ENCODE results near the gene MAML2. TPM values are rescaled to one million over a fixed set of nuclear protein-coding genes. Genes with fewer than 3 reads are reported as not detected.

MAML2 gene
- total and polyA plus RNA-seq, 2 of the 8 experiments (the other 6 are each of a cell fraction or from before 2014, with no cell fraction given) = 3.8 to 6.6 TPM

GRCh38 chr11:96230686-96231085 lies 112.3 kb downstream of the MAML2 start:
- H3K23ac ChIP-seq (ENCODE audit: insufficient read length) = no peak overlapping the region
- no peak overlapping the region for H2BK12ac ChIP-seq (ENCODE audit: low read depth, low read length)
- no peak overlapping the region for H3K27ac ChIP-seq (ENCODE audit: low read depth, low read length)
- no peak overlapping the region for H3K18ac ChIP-seq (ENCODE audit: extremely low read depth, low read length)
- H2BK20ac ChIP-seq (ENCODE audit: low read length) = no peak overlapping the region
- no peak overlapping the region for H3K9ac ChIP-seq (replicated peaks in 1 of 4; ENCODE audit: extremely low read depth in 1 of 4, low read depth in 3 of 4, low read length in 3 of 4)
- no peak overlapping the region for H3K14ac ChIP-seq (ENCODE audit: insufficient read length)
- no peaks in the 10 kb centered on the region for H4K20me1 ChIP-seq (replicated peaks in 1 of 2; ENCODE audit: control insufficient read depth in 1 of 2, insufficient read depth in 2 of 2, low read length in 2 of 2)
- no peak overlapping the region for H3K4me2 ChIP-seq (ENCODE audit: insufficient read depth in 1 of 2, low read depth in 2 of 2, low read length in 2 of 2)
- FAIRE-seq (no peak), DNase-seq (ENCODE audit: low read depth in 1 of 2, low spot score in 2 of 2) (no peak)
- H3K23me2 ChIP-seq (ENCODE audit: low read depth, low read length) = no peaks in the 10 kb centered on the region
- H3K4me3 ChIP-seq (ENCODE audit: extremely low read depth in 1 of 4, insufficient read depth in 2 of 4, low read depth in 3 of 4, low read length in 4 of 4) = no peak overlapping the region
- H2BK15ac ChIP-seq (ENCODE audit: low read length) = no peak overlapping the region
- H2AFZ ChIP-seq (ENCODE audit: low read length) = no peak overlapping the region
- no peak overlapping the region for H2AK5ac ChIP-seq (ENCODE audit: low read depth, low read length)
- no peak overlapping the region for H4K8ac ChIP-seq (ENCODE audit: extremely low read depth, insufficient read depth, low read length)
- no peak overlapping the region for H4K91ac ChIP-seq (replicated peaks; ENCODE audit: insufficient read length, low read length)
- no peak overlapping the region for H2BK5ac ChIP-seq (ENCODE audit: low read depth, low read length)
- 89% methylated on average over 5 of the region's 5 CpGs; no CpG with 5 or more reads in 1 of the 2 experiments for WGBS, 2 experiments (ENCODE audit: extremely low coverage in 1 of 2, insufficient coverage in 1 of 2, insufficient read length in 1 of 2, insufficient replicate concordance in 2 of 2, low coverage in 1 of 2, low lambda C conversion rate in 2 of 2, missing lambda C conversion rate in 1 of 2)
- POLR2A ChIA-PET (ENCODE audit: partially characterized antibody) = no interaction called here
- H3K4me1 ChIP-seq (replicated peaks in 1 of 4; ENCODE audit: control insufficient read depth in 3 of 4, insufficient read depth in 4 of 4, low read length in 3 of 4) = no peaks in the 10 kb centered on the region; a peak in 1 of 7 replicates
- CTCF ChIA-PET (ENCODE audit: partially characterized antibody) = interaction anchor here (0.8 to 2.2 kb wide), 3 partner anchors 13 to 176 kb away, joined by 4 to 10 read pairs (median 4); partner anchors contain the start of gene MAML2
- no peak overlapping the region for H3K4ac ChIP-seq (replicated peaks; ENCODE audit: insufficient read length, low read depth, low read length)
- no peaks in the 10 kb centered on the region for H3K9me3 ChIP-seq (ENCODE audit: insufficient read depth in 2 of 2, low read depth in 1 of 2, low read length in 1 of 2)
- H3K79me1 ChIP-seq (ENCODE audit: low read depth, low read length) = no peaks in the 10 kb centered on the region
- no peak overlapping the region for H2BK120ac ChIP-seq (replicated peaks; ENCODE audit: low read depth, low read length)
- H3K36me3 ChIP-seq (ENCODE audit: control insufficient read depth in 2 of 4, insufficient read depth in 4 of 4, low read length in 3 of 4) = no peaks in the 10 kb centered on the region
- no peaks in the 10 kb centered on the region for H3K27me3 ChIP-seq (replicated peaks in 1 of 4; ENCODE audit: control insufficient read depth in 3 of 4, extremely low read depth in 1 of 4, insufficient read depth in 3 of 4, low read length in 3 of 4)
- H3K79me2 ChIP-seq (ENCODE audit: control insufficient read depth in 1 of 2, insufficient read depth in 2 of 2, low read length in 2 of 2) = no peaks in the 10 kb centered on the region
- no peak overlapping the region for H3K56ac ChIP-seq (replicated peaks; ENCODE audit: insufficient read length, low read depth, low read length)
- H4K5ac ChIP-seq (ENCODE audit: insufficient read length, low read depth, low read length) = no peak overlapping the region
- no peak for TF ChIP-seq RXRA (IDR thresholded peaks at IDR 0.05; ENCODE audit: insufficient read depth, low read depth, low read length)
- no peak for TF ChIP-seq ZNF274 (IDR thresholded peaks at IDR 0.05; ENCODE audit: borderline replicate concordance, extremely low read depth, low read length)
- TF ChIP-seq CHD2 (IDR thresholded peaks at IDR 0.05; ENCODE audit: low read length) = no peak
- no peak for TF ChIP-seq MAX (IDR thresholded peaks at IDR 0.05)
- no peak for TF ChIP-seq KDM4A (IDR thresholded peaks at IDR 0.05; ENCODE audit: low read depth, low read length, severe bottlenecking)
- no peak for TF ChIP-seq ATF3 (IDR thresholded peaks at IDR 0.05; ENCODE audit: insufficient read depth, low read depth, low read length)
- TF ChIP-seq ATF2 (IDR thresholded peaks at IDR 0.05; ENCODE audit: low read length) = no peak
- TF ChIP-seq HDAC6 (IDR thresholded peaks at IDR 0.05; ENCODE audit: low read depth, low read length) = no peak
- no peak for TF ChIP-seq SP2 (IDR thresholded peaks at IDR 0.05; ENCODE audit: low read length)
- TF ChIP-seq SP4 (IDR thresholded peaks at IDR 0.05; ENCODE audit: low read length) = no peak
